GM12878 (cell line): ENCODE data around the gene VTI1A. TPM values are rescaled to one million over a fixed set of nuclear protein-coding genes. Genes with fewer than 3 reads are reported as not detected.

ENCODE experiments used
- ATAC-seq: fragments of 200-7000 bp; cut with Tn5 transposase; 3 replicates; pipeline ENCODE4 v1.9.1; 2020; ENCODE audit warnings: mild to moderate bottlenecking, moderate library complexity
- BruUV-seq: library from RNA; stranded (reverse); fragments of 400-500 nt; replicated peaks from 2 replicates; lab custom pipeline; 2021; lab: Mats Ljungman, UMichigan
- CTCF ChIA-PET: fragments of 300-600 bp; sonication (Branson Sonifier 250); formaldehyde crosslinking; extraction: SDS; loops from one replicate; lab custom pipeline; 2021; ENCODE audit warnings: inconsistent platforms; lab: Yijun Ruan, JAX
- POLR2A ChIA-PET: fragments of 350-600 bp; formaldehyde crosslinking; extraction: SDS; loops from one replicate; lab custom pipeline; 2021; ENCODE audit warnings: inconsistent platforms; lab: Charles Lee
- RAD21 ChIA-PET: fragments of 300-600 bp; sonication (Branson Sonifier 250); formaldehyde crosslinking; loops from one replicate; lab custom pipeline; 2023; ENCODE audit warnings: antibody characterized with exemption; ENCODE audit not compliant: unreplicated experiment; lab: Charles Lee
- SMC1A ChIA-PET: fragments of 300-600 bp; sonication (Branson Sonifier 250); formaldehyde crosslinking; loops from one replicate; lab custom pipeline; 2023; ENCODE audit not compliant: unreplicated experiment, uncharacterized antibody; lab: Charles Lee
- DNase-seq: peaks from one replicate; pipeline ENCODE4 v3.0.0-alpha.2; 2011; ENCODE audit warnings: low read depth, low spot score
- FAIRE-seq: peaks from 3 replicates; lab custom pipeline; 2011; peaks lifted over from hg19 to GRCh38; lab: Jason Lieb, UNC
- H2AFZ ChIP-seq: 2 replicates; pipeline ENCODE4 v1.6.0; 2011; ENCODE audit warnings: low read depth, low read length, control low read depth; ENCODE audit not compliant: control insufficient read depth
- H3K27ac ChIP-seq: 2 replicates; pipeline ENCODE4 v1.5.1; 2011; ENCODE audit warnings: control low read depth; ENCODE audit not compliant: control insufficient read depth, insufficient read depth
- H3K27me3 ChIP-seq, 2 experiments: replicated peaks in 1 of 2; 2 replicates each; pipeline versions ENCODE4 v1.6.0 to v1.6.1; 2011; ENCODE audit warnings: low read length in 1 of 2; ENCODE audit not compliant: control insufficient read depth in 2 of 2, insufficient read depth in 2 of 2
- H3K36me3 ChIP-seq, 2 experiments: 2 replicates each; pipeline ENCODE4 v1.5.1; 2011; ENCODE audit warnings: low read length in 1 of 2; ENCODE audit not compliant: control insufficient read depth in 2 of 2, insufficient read depth in 2 of 2
- H3K4me1 ChIP-seq: 2 replicates; pipeline ENCODE4 v1.6.1; 2011; ENCODE audit warnings: mild to moderate bottlenecking, low read length, moderate library complexity, mixed read lengths; ENCODE audit not compliant: control insufficient read depth, insufficient read depth
- H3K4me2 ChIP-seq: 2 replicates; pipeline ENCODE4 v1.6.0; 2011; ENCODE audit warnings: control low read depth; ENCODE audit not compliant: control insufficient read depth, insufficient read depth
- H3K4me3 ChIP-seq: fragments of 200-600 bp; sonication (generic); 2 replicates; pipeline ENCODE4 v1.5.1; 2016
- H3K79me2 ChIP-seq: 2 replicates; pipeline ENCODE4 v1.6.0; 2011; ENCODE audit warnings: low read length; ENCODE audit not compliant: control insufficient read depth, insufficient read depth
- H3K9ac ChIP-seq: 2 replicates; pipeline ENCODE4 v1.8.0; 2011; ENCODE audit warnings: low read length, control low read depth, mixed read lengths; ENCODE audit not compliant: control insufficient read depth, insufficient read depth
- H3K9me3 ChIP-seq: replicated peaks from 3 replicates; pipeline ENCODE4 v1.5.1; 2011; ENCODE audit warnings: mild to moderate bottlenecking, low read length; ENCODE audit not compliant: control insufficient read depth, insufficient read depth
- H4K20me1 ChIP-seq: 2 replicates; pipeline ENCODE4 v1.6.0; 2011; ENCODE audit not compliant: control insufficient read depth, insufficient read depth
- BRCA1 ChIP-seq: IDR thresholded peaks from 2 replicates; pipeline ENCODE4 v1.6.1; 2011; ENCODE audit warnings: low read depth, low read length, improper control_type of control experiment
- EP300 ChIP-seq, 2 experiments: fragments of 150-350 bp in 1 of 2; IDR thresholded peaks; 2 replicates each; pipeline ENCODE4 v1.6.1; 2011 to 2012; ENCODE audit warnings: low read depth in 2 of 2, low read length in 2 of 2, borderline replicate concordance in 1 of 2, improper control_type of control experiment in 1 of 2, inconsistent platforms in 1 of 2; ENCODE audit not compliant: control insufficient read depth in 1 of 2
- FOXK2 ChIP-seq: fragments of 450-650 bp; IDR thresholded peaks from 2 replicates; pipeline ENCODE4 v1.6.1; 2017; ENCODE audit warnings: mild to moderate bottlenecking, moderate library complexity
- GATAD2B ChIP-seq: fragments of 450-650 bp; conservative IDR thresholded peaks from 2 replicates; pipeline ENCODE4 v1.6.1; 2017; ENCODE audit warnings: low read depth, mild to moderate bottlenecking, moderate library complexity
- NFXL1 ChIP-seq: fragments of 450-650 bp; IDR thresholded peaks from 2 replicates; pipeline ENCODE4 v1.6.1; 2017; ENCODE audit warnings: antibody characterized with exemption, mild to moderate bottlenecking, borderline replicate concordance
- NR2C2 ChIP-seq: IDR thresholded peaks from 2 replicates; pipeline ENCODE4 v1.6.1; 2011; ENCODE audit warnings: borderline replicate concordance, low read depth; ENCODE audit not compliant: control insufficient read depth, insufficient read length
- PAX5 ChIP-seq: IDR thresholded peaks from 2 replicates; pipeline ENCODE4 v1.6.1; 2011; ENCODE audit warnings: low read depth, low read length, borderline replicate concordance
- RAD21 ChIP-seq: IDR thresholded peaks from 2 replicates; pipeline ENCODE4 v1.6.1; 2011; ENCODE audit warnings: mild to moderate bottlenecking, low read depth, low read length, moderate library complexity; ENCODE audit not compliant: insufficient read depth
- SP1 ChIP-seq: IDR thresholded peaks from one replicate; pipeline ENCODE4 v1.6.1; 2011; ENCODE audit warnings: low read depth, low read length
- SRF ChIP-seq, 2 experiments: IDR thresholded peaks; 2 replicates each; pipeline ENCODE4 v1.6.1; 2011; ENCODE audit warnings: low read depth in 2 of 2, low read length in 2 of 2, mild to moderate bottlenecking in 1 of 2, moderate library complexity in 1 of 2
- ZBED1 ChIP-seq: IDR thresholded peaks from 2 replicates; pipeline ENCODE4 v1.6.1; 2016; ENCODE audit warnings: borderline replicate concordance
- ZNF207 ChIP-seq: fragments of 450-650 bp; IDR thresholded peaks from 2 replicates; pipeline ENCODE4 v1.6.1; 2014; ENCODE audit warnings: antibody characterized with exemption, mild to moderate bottlenecking, borderline replicate concordance
- WGBS: methylation state at CpG from one replicate; pipeline ENCODE4 v1.1.6; 2016; ENCODE audit warnings: low lambda C conversion rate; ENCODE audit not compliant: insufficient replicate concordance, insufficient coverage; ENCODE audit errors: missing lambda C conversion rate; 5-methylcytosine and 5-hydroxymethylcytosine counted together
- in situ Hi-C: fragments of 300-500 bp; cut with MboI; formaldehyde crosslinking; loops from 9 replicates; pipeline ENCODE4 v1.14.3; 2018; ENCODE audit warnings: mixed read lengths
- intact Hi-C: fragments of 100-400 bp; cut with micrococcal nuclease; formaldehyde crosslinking; loops from one replicate; pipeline ENCODE4 v1.14.2; 2022; ENCODE audit not compliant: unreplicated experiment
- polyA plus RNA-seq, 11 experiments: library from polyadenylated mRNA; depleted of rRNA in 4 of 11; unstranded in 6 of 11; stranded (reverse) in 5 of 11; fragments of >200 nt; fragmentation: Nextera tagmentation in 4 of 11; fragmentation: Illumina TruSeq in 1 of 11; extraction: Ambion mirVana in 4 of 11; extraction: Trizol in 1 of 11; gene quantifications; 1 replicate in 1 of 11; 2 replicates in 10 of 11; pipeline versions ENCODE4 v1.2.1 to v1.2.3, GENCODE V29; 2011 to 2016; ENCODE audit warnings: inconsistent platforms in 2 of 11, missing spikeins in 2 of 11, low read depth in 1 of 11
- total RNA-seq, 4 experiments: library from RNA; depleted of rRNA in 3 of 4; stranded (reverse); fragments of >200 nt in 3 of 4; fragmentation: Illumina TruSeq in 1 of 4; extraction: Trizol in 1 of 4; gene quantifications; 2 replicates each; pipeline versions ENCODE4 v1.2.1 to v1.2.3, GENCODE V29; 2013 to 2021
- TF ChIP-seq, protein P1 (sequence below): fragments of 450-650 bp; formaldehyde crosslinking; IDR thresholded peaks from 2 replicates; pipeline ENCODE4 v1.4.0; 2020; ENCODE audit warnings: mild to moderate bottlenecking, moderate library complexity
- TF ChIP-seq, protein P2 (sequence below): fragments of 450-650 bp; IDR thresholded peaks from 2 replicates; pipeline ENCODE4 v1.6.1; 2018; ENCODE audit warnings: borderline replicate concordance, mild to moderate bottlenecking; ENCODE audit not compliant: partially characterized antibody
- TF ChIP-seq, protein P3 (sequence below): IDR thresholded peaks from 2 replicates; pipeline ENCODE4 v1.6.1; 2012; ENCODE audit warnings: low read depth, low read length, improper control_type of control experiment
- TF ChIP-seq, protein P4 (sequence below): fragments of 150-350 bp; IDR thresholded peaks from 2 replicates; pipeline ENCODE4 v1.6.1; 2014; ENCODE audit warnings: mild to moderate bottlenecking, low read depth, low read length

Gene VTI1A
- total and polyA plus RNA-seq, 10 of the 15 experiments (the other 5 are each of a cell fraction or from before 2014, with no cell fraction given) = 12.4 to 43.2 (median 27.5) TPM

DNA sequence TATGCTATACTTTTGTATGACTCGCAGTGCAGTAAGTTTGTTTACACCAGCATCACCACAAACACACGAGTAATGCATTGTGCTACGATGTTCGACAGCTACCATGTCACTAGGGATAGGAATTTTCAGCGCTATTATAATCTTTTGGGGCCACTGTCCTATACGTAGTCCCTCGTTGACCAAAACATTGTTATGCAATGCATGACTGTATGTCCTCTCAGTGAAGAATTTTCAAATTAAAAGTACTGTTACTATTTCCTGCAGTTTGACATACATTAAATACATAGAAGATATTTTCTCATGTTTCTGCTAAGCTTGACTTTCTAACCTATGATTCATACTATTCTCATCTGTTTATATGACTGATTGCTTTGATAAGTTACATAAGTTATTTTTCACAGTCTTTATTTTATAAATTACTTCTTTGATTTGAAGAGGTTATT, 203.6 kb downstream of the VTI1A start:
- intact Hi-C loops = no loop called here
- Histone ChIP-seq H3K4me3 (no peak overlapping the region), H3K4me1 (no peaks in the 10 kb centered on the region), H3K79me2 (no peaks in the 10 kb centered on the region), H4K20me1 (no peaks in the 10 kb centered on the region), H3K27ac (no peak overlapping the region), H3K4me2 (no peak overlapping the region), H3K9me3 (no peaks in the 10 kb centered on the region), H3K9ac (no peak overlapping the region), H2AFZ (no peak overlapping the region), H3K27me3 (no peaks in the 10 kb centered on the region), H3K36me3 (no peaks in the 10 kb centered on the region)
- DNase-seq = no peak
- RAD21 ChIA-PET = no interaction called here
- no TSS peak for BruUV-seq
- no peak for ATAC-seq
- in situ Hi-C loops = no loop called here
- CTCF ChIA-PET = no interaction called here
- SMC1A ChIA-PET = interaction anchor here (2.1 kb wide), 1 partner anchor 11 kb away, joined by 5 read pairs; no protein-coding TSS in a partner anchor
- WGBS = 96% methylated on average over 7 of the region's 7 CpGs
- FAIRE-seq = no peak
- POLR2A ChIA-PET = no interaction called here
- TF ChIP-seq BRCA1 (no peak), FOXK2 (no peak), SRF (IDR thresholded peaks at IDR 0.05; ENCODE audit: low read depth in 2 of 2, low read length in 2 of 2) (no peak), NR2C2 (no peak), GATAD2B (no peak), ZNF207 (no peak), NFXL1 (no peak), SP1 (no peak), RAD21 (no peak), PAX5 (no peak), EP300 (IDR thresholded peaks at IDR 0.05; ENCODE audit: borderline replicate concordance in 1 of 2, control insufficient read depth in 1 of 2, low read depth in 2 of 2, low read length in 2 of 2) (no peak), ZBED1 (no peak)
- TF ChIP-seq, protein P1, sequence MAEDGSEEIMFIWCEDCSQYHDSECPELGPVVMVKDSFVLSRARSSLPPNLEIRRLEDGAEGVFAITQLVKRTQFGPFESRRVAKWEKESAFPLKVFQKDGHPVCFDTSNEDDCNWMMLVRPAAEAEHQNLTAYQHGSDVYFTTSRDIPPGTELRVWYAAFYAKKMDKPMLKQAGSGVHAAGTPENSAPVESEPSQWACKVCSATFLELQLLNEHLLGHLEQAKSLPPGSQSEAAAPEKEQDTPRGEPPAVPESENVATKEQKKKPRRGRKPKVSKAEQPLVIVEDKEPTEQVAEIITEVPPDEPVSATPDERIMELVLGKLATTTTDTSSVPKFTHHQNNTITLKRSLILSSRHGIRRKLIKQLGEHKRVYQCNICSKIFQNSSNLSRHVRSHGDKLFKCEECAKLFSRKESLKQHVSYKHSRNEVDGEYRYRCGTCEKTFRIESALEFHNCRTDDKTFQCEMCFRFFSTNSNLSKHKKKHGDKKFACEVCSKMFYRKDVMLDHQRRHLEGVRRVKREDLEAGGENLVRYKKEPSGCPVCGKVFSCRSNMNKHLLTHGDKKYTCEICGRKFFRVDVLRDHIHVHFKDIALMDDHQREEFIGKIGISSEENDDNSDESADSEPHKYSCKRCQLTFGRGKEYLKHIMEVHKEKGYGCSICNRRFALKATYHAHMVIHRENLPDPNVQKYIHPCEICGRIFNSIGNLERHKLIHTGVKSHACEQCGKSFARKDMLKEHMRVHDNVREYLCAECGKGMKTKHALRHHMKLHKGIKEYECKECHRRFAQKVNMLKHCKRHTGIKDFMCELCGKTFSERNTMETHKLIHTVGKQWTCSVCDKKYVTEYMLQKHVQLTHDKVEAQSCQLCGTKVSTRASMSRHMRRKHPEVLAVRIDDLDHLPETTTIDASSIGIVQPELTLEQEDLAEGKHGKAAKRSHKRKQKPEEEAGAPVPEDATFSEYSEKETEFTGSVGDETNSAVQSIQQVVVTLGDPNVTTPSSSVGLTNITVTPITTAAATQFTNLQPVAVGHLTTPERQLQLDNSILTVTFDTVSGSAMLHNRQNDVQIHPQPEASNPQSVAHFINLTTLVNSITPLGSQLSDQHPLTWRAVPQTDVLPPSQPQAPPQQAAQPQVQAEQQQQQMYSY (CRISPR knock-in tag) = no peak
- TF ChIP-seq, protein P2, sequence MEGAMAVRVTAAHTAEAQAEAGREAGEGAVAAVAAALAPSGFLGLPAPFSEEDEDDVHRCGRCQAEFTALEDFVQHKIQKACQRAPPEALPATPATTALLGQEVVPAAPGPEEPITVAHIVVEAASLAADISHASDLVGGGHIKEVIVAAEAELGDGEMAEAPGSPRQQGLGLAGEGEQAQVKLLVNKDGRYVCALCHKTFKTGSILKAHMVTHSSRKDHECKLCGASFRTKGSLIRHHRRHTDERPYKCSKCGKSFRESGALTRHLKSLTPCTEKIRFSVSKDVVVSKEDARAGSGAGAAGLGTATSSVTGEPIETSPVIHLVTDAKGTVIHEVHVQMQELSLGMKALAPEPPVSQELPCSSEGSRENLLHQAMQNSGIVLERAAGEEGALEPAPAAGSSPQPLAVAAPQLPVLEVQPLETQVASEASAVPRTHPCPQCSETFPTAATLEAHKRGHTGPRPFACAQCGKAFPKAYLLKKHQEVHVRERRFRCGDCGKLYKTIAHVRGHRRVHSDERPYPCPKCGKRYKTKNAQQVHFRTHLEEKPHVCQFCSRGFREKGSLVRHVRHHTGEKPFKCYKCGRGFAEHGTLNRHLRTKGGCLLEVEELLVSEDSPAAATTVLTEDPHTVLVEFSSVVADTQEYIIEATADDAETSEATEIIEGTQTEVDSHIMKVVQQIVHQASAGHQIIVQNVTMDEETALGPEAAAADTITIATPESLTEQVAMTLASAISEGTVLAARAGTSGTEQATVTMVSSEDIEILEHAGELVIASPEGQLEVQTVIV = no peak
- TF ChIP-seq, protein P3, sequence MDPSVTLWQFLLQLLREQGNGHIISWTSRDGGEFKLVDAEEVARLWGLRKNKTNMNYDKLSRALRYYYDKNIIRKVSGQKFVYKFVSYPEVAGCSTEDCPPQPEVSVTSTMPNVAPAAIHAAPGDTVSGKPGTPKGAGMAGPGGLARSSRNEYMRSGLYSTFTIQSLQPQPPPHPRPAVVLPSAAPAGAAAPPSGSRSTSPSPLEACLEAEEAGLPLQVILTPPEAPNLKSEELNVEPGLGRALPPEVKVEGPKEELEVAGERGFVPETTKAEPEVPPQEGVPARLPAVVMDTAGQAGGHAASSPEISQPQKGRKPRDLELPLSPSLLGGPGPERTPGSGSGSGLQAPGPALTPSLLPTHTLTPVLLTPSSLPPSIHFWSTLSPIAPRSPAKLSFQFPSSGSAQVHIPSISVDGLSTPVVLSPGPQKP = no peak
- TF ChIP-seq, protein P4, sequence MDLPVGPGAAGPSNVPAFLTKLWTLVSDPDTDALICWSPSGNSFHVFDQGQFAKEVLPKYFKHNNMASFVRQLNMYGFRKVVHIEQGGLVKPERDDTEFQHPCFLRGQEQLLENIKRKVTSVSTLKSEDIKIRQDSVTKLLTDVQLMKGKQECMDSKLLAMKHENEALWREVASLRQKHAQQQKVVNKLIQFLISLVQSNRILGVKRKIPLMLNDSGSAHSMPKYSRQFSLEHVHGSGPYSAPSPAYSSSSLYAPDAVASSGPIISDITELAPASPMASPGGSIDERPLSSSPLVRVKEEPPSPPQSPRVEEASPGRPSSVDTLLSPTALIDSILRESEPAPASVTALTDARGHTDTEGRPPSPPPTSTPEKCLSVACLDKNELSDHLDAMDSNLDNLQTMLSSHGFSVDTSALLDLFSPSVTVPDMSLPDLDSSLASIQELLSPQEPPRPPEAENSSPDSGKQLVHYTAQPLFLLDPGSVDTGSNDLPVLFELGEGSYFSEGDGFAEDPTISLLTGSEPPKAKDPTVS = no peak
